GM12891 (cell line): ENCODE results near the gene VRK3.

Experiments
- DNase-seq: peaks from one replicate; pipeline ENCODE4 v3.0.0; 2011; ENCODE audit warnings: low spot score; ENCODE audit not compliant: insufficient read length
- FAIRE-seq: peaks from 2 replicates; lab custom pipeline; 2011; peaks lifted over from hg19 to GRCh38; lab: Jason Lieb, UNC
- PAX5 ChIP-seq: IDR thresholded peaks from 2 replicates; pipeline ENCODE4 v1.6.1; 2011; ENCODE audit warnings: low read length, moderate library complexity, mild to moderate bottlenecking; ENCODE audit not compliant: insufficient read depth, severe bottlenecking
- POLR2A ChIP-seq: IDR thresholded peaks from 2 replicates; pipeline ENCODE4 v1.6.1; 2011; ENCODE audit warnings: low read depth, low read length, control low read depth
- POLR2AphosphoS5 ChIP-seq: IDR thresholded peaks from 2 replicates; pipeline ENCODE4 v1.6.1; 2011; ENCODE audit warnings: low read depth, low read length, control low read depth
- POU2F2 ChIP-seq: IDR thresholded peaks from 2 replicates; pipeline ENCODE4 v1.6.1; 2011; ENCODE audit warnings: low read depth, mild to moderate bottlenecking, control low read depth, low read length, moderate library complexity
- SPI1 ChIP-seq: IDR thresholded peaks from 2 replicates; pipeline ENCODE4 v1.6.1; 2011; ENCODE audit warnings: low read depth, low read length, control low read depth
- TAF1 ChIP-seq: IDR thresholded peaks from 2 replicates; pipeline ENCODE4 v1.6.1; 2011; ENCODE audit warnings: low read depth, low read length, control low read depth

The VRK3 gene

GRCh38 chr19:49957262-49957915 is 67.8 kb downstream of the VRK3 start:
- no peak for DNase-seq
- no peak for FAIRE-seq
- TF ChIP-seq POLR2A (no peak), SPI1 (no peak), PAX5 (no peak), TAF1 (no peak), POU2F2 (no peak), POLR2AphosphoS5 (no peak)

- DNase-seq (no peak), FAIRE-seq (no peak)
- TF ChIP-seq PAX5 (no peak), POLR2A (no peak), TAF1 (no peak), POLR2AphosphoS5 (no peak), SPI1 (no peak), POU2F2 (no peak)
Observed at GRCh38 chr19:49956115-49956495, 69.1 kb downstream of the VRK3 start.

- FAIRE-seq = no peak
- DNase-seq = no peak
- TF ChIP-seq TAF1 (no peak), SPI1 (no peak), POU2F2 (no peak), PAX5 (no peak), POLR2A (no peak), POLR2AphosphoS5 (no peak)
Observed at GRCh38 chr19:49954933-49955332, 70.2 kb downstream of the VRK3 start.

GRCh38 chr19:49954092-49954829 is 70.9 kb downstream of the VRK3 start:
- TF ChIP-seq POLR2A = no peak
- TF ChIP-seq TAF1 = no peak
- DNase-seq (no peak), FAIRE-seq (no peak)

GRCh38 chr19:49953416-49953815 is 71.8 kb downstream of the VRK3 start:
- TF ChIP-seq SPI1 (peak; percentile 6; the same call in 1 of the 2 replicates), POLR2A (no peak)
- DNase-seq (no peak), FAIRE-seq (no peak)

- DNase-seq (no peak), FAIRE-seq (no peak)
- no peak for TF ChIP-seq POLR2A
- TF ChIP-seq TAF1 = no peak
- TF ChIP-seq POLR2AphosphoS5 = no peak
- no peak for TF ChIP-seq SPI1
- no peak for TF ChIP-seq POU2F2
- no peak for TF ChIP-seq PAX5
Observed at GRCh38 chr19:49952906-49953305, 72.3 kb downstream of the VRK3 start.

- DNase-seq = no peak
- no peak for FAIRE-seq
- TF ChIP-seq POU2F2 (no peak), POLR2A (no peak), TAF1 (no peak), POLR2AphosphoS5 (no peak), SPI1 (no peak), PAX5 (no peak)
Observed at GRCh38 chr19:49952479-49952836, 72.7 kb downstream of the VRK3 start.

- DNase-seq (no peak), FAIRE-seq (no peak)
- no peak for TF ChIP-seq POLR2A
- no peak for TF ChIP-seq PAX5
- no peak for TF ChIP-seq TAF1
- no peak for TF ChIP-seq SPI1
- no peak for TF ChIP-seq POU2F2
- TF ChIP-seq POLR2AphosphoS5 = no peak
Observed at GRCh38 chr19:49951806-49952478, 73.2 kb downstream of the VRK3 start.

- no peak for TF ChIP-seq SPI1
- TF ChIP-seq TAF1 = no peak
- TF ChIP-seq PAX5 = no peak
- TF ChIP-seq POU2F2 = no peak
- TF ChIP-seq POLR2A = no peak
- TF ChIP-seq POLR2AphosphoS5 = no peak
- no peak for FAIRE-seq
- DNase-seq = no peak
Observed at GRCh38 chr19:49950956-49951526, 74.1 kb downstream of the VRK3 start.
